RPMI7951 (cell line): Measurements from ENCODE around the gene SH3TC1. TPM values are rescaled to one million over a fixed set of nuclear protein-coding genes. Genes with fewer than 3 reads are reported as not detected.

Experiments used
- DNase-seq: peaks from one replicate; pipeline ENCODE4 v3.0.0-alpha.2; 2012; ENCODE audit warnings: low read depth
- total RNA-seq: library from RNA; depleted of rRNA; stranded (reverse); fragments of >200 nt; shearing (Covaris generic); gene quantifications from 2 replicates; pipeline ENCODE4 v1.2.3, GENCODE V29; 2014

Gene SH3TC1
- total RNA-seq, 1 experiment from 2014 or later: 6.6 TPM

GRCh38 chr4:8241895-8242696 lies 43.0 kb downstream of the SH3TC1 start:
- DNase-seq: peak; percentile 81

GRCh38 chr4:8242782-8243560 lies 43.9 kb downstream of the SH3TC1 start:
- no peak for DNase-seq

- DNase-seq: no peak
Observed at GRCh38 chr4:8244001-8244757, 45.1 kb downstream of the SH3TC1 start.

- DNase-seq: no peak
Observed at GRCh38 chr4:8244931-8245460, 45.9 kb downstream of the SH3TC1 start.

- no peak for DNase-seq
Observed at GRCh38 chr4:8245884-8246833, 47.1 kb downstream of the SH3TC1 start.

- no peak for DNase-seq
Observed at GRCh38 chr4:8247047-8247930, 48.2 kb downstream of the SH3TC1 start.

GRCh38 chr4:8248091-8248490 lies 49.0 kb downstream of the SH3TC1 start:
- DNase-seq: no peak

GRCh38 chr4:8250227-8250626 lies 51.1 kb downstream of the SH3TC1 start:
- DNase-seq: no peak

- no peak for DNase-seq
Observed at GRCh38 chr4:8250637-8251036, 51.5 kb downstream of the SH3TC1 start.

- no peak for DNase-seq
Observed at GRCh38 chr4:8251110-8251883, 52.2 kb downstream of the SH3TC1 start.

GRCh38 chr4:8252301-8253173 lies 53.4 kb downstream of the SH3TC1 start:
- no peak for DNase-seq

GRCh38 chr4:8254076-8254475 lies 55.0 kb downstream of the SH3TC1 start:
- no peak for DNase-seq

- no peak for DNase-seq
Observed at GRCh38 chr4:8255698-8256441, 56.8 kb downstream of the SH3TC1 start.

- DNase-seq: no peak
Observed at GRCh38 chr4:8257854-8258253, 58.8 kb downstream of the SH3TC1 start.

GRCh38 chr4:8258552-8259212 lies 59.6 kb downstream of the SH3TC1 start:
- no peak for DNase-seq

GRCh38 chr4:8259743-8260430 lies 60.8 kb downstream of the SH3TC1 start:
- DNase-seq: no peak
